ENCODE results near the gene SLC7A5.

SLC7A5 gene

DNA sequence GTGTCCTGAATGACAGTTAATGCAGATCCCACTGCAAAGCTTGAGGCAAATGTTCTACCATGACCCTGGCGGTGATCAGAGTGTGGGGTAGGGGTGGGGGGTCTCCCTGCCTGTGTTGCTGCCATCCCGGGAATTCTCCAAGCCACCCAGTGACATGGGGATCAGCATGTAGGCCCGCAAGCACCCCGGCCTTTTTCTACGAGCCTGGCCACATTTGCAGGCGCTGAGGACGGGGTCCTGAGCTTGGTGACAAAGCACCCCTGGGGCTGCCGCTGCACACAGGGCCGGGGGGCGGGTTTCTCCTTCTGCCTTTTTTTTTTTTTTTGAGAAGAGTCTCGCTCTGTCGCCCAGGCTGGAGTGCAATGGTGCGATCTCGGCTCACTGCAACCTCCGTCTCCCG is 35.8 kb downstream of the SLC7A5 start:
- Histone ChIP-seq H3K27me3 (ENCODE audit: insufficient read depth, low read depth) (no peaks in the 10 kb centered on the region), H3K4me3 (IDR thresholded peaks at IDR 0.05; ENCODE audit: insufficient read depth, low read depth, low read length) (no peak overlapping the region), H3K79me2 (ENCODE audit: insufficient read depth, low read depth) (no peaks in the 10 kb centered on the region), H3K4me1 (ENCODE audit: low read depth, poor library complexity, severe bottlenecking) (no peaks in the 10 kb centered on the region), H4K20me1 (ENCODE audit: insufficient read depth) (no peaks in the 10 kb centered on the region), H3K36me3 (ENCODE audit: insufficient read depth) (no peaks in the 10 kb centered on the region; the same call in 1 of the 2 replicates), H3K27ac (no peak overlapping the region), H3K4me2 (no peak overlapping the region), H2AFZ (ENCODE audit: low read depth) (no peak overlapping the region), H3K9ac (no peak overlapping the region)
- TF ChIP-seq, protein P1, sequence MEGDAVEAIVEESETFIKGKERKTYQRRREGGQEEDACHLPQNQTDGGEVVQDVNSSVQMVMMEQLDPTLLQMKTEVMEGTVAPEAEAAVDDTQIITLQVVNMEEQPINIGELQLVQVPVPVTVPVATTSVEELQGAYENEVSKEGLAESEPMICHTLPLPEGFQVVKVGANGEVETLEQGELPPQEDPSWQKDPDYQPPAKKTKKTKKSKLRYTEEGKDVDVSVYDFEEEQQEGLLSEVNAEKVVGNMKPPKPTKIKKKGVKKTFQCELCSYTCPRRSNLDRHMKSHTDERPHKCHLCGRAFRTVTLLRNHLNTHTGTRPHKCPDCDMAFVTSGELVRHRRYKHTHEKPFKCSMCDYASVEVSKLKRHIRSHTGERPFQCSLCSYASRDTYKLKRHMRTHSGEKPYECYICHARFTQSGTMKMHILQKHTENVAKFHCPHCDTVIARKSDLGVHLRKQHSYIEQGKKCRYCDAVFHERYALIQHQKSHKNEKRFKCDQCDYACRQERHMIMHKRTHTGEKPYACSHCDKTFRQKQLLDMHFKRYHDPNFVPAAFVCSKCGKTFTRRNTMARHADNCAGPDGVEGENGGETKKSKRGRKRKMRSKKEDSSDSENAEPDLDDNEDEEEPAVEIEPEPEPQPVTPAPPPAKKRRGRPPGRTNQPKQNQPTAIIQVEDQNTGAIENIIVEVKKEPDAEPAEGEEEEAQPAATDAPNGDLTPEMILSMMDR (conservative IDR thresholded peaks at IDR 0.05; ENCODE audit: low read depth, low read length) = no peak

DNA sequence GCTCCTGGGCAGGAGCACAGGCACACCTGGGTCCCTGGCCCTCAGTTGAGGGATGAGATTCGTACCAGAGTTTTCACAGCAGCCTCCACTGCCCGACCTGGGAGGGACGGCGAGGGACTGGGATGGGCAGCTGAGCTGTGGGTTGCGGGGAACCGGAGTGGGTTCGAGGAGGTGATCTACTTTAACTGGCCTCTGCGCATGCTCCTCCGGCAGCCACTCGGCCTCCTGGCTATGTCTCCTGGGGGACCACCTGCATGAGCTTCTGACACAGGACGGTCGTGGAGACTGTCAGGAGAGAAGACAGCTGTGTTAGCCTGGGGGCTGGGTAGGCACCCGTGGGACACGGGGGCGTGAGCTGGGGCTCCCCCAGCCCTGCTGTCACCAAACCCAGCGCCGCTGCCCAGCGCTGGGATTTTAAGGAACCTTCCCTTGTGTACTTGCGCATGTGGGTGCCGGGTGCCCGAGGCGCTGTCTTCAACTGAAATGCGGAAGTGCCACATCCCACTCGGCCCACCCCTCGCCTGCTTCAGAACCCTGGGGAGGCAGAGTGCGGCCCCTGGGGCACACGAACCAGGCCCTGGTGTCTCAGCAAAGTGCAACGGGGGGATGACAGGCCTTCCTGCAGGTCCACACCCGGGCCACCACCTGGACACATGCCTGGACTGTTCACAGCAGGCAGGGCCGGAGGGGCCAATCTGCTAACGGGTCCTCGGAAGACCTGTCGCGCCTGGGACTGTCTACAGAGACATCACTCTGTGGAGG is 36.4 kb downstream of the SLC7A5 start:
- H3K27ac ChIP-seq = no peak overlapping the region
- H3K4me3 ChIP-seq (IDR thresholded peaks at IDR 0.05; ENCODE audit: insufficient read depth, low read depth, low read length) = no peak overlapping the region
- no peak overlapping the region for H2AFZ ChIP-seq (ENCODE audit: low read depth)
- TF ChIP-seq, protein P1 (conservative IDR thresholded peaks at IDR 0.05; ENCODE audit: low read depth, low read length) = no peak
- H4K20me1 ChIP-seq (ENCODE audit: insufficient read depth) = no peaks in the 10 kb centered on the region
- no peaks in the 10 kb centered on the region for H3K79me2 ChIP-seq (ENCODE audit: insufficient read depth, low read depth)
- no peaks in the 10 kb centered on the region for H3K36me3 ChIP-seq (ENCODE audit: insufficient read depth)
- no peaks in the 10 kb centered on the region for H3K27me3 ChIP-seq (ENCODE audit: insufficient read depth, low read depth)
- H3K4me2 ChIP-seq = no peak overlapping the region
- no peaks in the 10 kb centered on the region for H3K4me1 ChIP-seq (ENCODE audit: low read depth, poor library complexity, severe bottlenecking)
- H3K9ac ChIP-seq = no peak overlapping the region

DNA sequence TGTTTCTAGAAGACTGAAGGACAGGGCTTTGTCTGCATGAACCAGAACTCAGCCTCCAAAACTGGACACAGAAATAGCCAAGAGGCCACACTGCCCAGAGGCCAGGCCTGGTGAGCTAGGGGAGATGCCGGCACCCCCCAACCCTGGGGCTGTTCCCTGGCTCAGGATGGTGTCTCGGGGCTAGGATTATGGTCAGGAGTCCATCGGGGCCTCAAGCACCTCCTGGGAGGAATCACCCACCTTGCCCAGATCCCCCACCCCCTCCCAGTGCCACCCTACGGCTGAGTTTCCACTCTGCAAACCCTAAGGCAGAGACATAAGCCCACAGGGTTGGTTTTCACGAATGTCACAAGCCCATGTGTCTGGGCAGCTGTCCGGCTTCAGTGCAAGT is 37.2 kb downstream of the SLC7A5 start:
- no peaks in the 10 kb centered on the region for H3K79me2 ChIP-seq (ENCODE audit: insufficient read depth, low read depth)
- no peaks in the 10 kb centered on the region for H3K4me1 ChIP-seq (ENCODE audit: low read depth, poor library complexity, severe bottlenecking)
- H3K4me2 ChIP-seq = no peak overlapping the region
- H4K20me1 ChIP-seq (ENCODE audit: insufficient read depth) = no peaks in the 10 kb centered on the region
- no peak overlapping the region for H3K4me3 ChIP-seq (IDR thresholded peaks at IDR 0.05; ENCODE audit: insufficient read depth, low read depth, low read length)
- no peak overlapping the region for H3K9ac ChIP-seq
- TF ChIP-seq, protein P1 (conservative IDR thresholded peaks at IDR 0.05; ENCODE audit: low read depth, low read length) = no peak
- H3K27ac ChIP-seq = no peak overlapping the region
- H3K27me3 ChIP-seq (ENCODE audit: insufficient read depth, low read depth) = no peaks in the 10 kb centered on the region
- no peak overlapping the region for H2AFZ ChIP-seq (ENCODE audit: low read depth)
- H3K36me3 ChIP-seq (ENCODE audit: insufficient read depth) = no peaks in the 10 kb centered on the region

DNA sequence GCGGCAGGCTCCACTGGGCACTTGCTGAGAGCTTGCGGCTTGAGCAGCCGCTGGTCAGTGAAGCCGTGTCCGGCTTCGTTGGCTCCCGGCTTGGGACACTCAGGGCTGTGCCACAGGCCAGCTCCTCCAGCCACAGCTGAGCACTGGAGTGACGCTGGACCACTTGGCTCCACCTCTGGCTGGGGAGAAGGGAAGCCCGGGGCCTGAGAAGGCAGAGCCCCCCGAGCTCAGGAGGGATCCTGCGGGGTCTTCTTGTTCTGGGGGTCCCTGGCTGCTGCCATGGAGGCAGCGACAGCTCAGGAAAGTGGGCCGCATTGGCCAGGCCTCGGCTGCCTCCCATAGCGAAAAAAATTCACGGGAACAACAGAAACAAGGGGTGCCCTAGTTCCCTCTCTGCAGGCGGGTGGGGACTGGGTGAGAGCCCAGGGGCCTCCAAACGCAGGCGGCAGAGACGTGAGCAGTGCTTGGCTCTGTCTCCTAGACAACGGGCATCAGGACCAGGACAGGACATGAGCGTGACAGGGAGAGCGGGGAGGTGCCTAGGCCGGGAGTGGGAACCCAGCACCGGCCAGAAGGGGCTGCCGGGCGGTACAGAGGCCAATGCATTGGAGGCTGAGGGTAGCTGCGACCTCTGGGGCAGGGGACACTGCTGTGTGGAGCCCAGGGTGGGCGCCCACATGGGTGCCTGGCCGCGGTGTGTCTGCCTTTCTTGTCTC is 37.7 kb downstream of the SLC7A5 start:
- Histone ChIP-seq H3K4me2 (no peak overlapping the region), H3K79me2 (ENCODE audit: insufficient read depth, low read depth) (no peaks in the 10 kb centered on the region), H3K4me3 (IDR thresholded peaks at IDR 0.05; ENCODE audit: insufficient read depth, low read depth, low read length) (no peak overlapping the region), H3K9ac (no peak overlapping the region), H3K27ac (no peak overlapping the region), H3K36me3 (ENCODE audit: insufficient read depth) (no peaks in the 10 kb centered on the region), H4K20me1 (ENCODE audit: insufficient read depth) (no peaks in the 10 kb centered on the region), H2AFZ (ENCODE audit: low read depth) (no peak overlapping the region), H3K27me3 (ENCODE audit: insufficient read depth, low read depth) (no peaks in the 10 kb centered on the region), H3K4me1 (ENCODE audit: low read depth, poor library complexity, severe bottlenecking) (no peaks in the 10 kb centered on the region)
- TF ChIP-seq, protein P1 (conservative IDR thresholded peaks at IDR 0.05; ENCODE audit: low read depth, low read length) = no peak

All from KMS-11 (cell line).